Ovary (tissue), 9 donors: ENCODE data around the gene SIRPA. TPM values are rescaled to one million over a fixed set of nuclear protein-coding genes. Genes with fewer than 3 reads are reported as not detected.

Experiments used
- DNase-seq, 5 donors: peaks; one replicate each; pipeline ENCODE4 v3.0.0-alpha.2; 2019 to 2020
- H3K27ac ChIP-seq, 2 donors: fragments of 200-600 bp; one replicate each; pipeline versions ENCODE4 v1.5.1 to v1.8.0; 2019 to 2022
- H3K27me3 ChIP-seq: fragments of 200-600 bp; one replicate; pipeline ENCODE4 v1.8.0; 2022
- H3K36me3 ChIP-seq: fragments of 200-600 bp; sonication (generic); one replicate; pipeline ENCODE4 v1.5.1; 2019
- H3K4me1 ChIP-seq: one replicate; pipeline ENCODE4 v1.8.1; 2013; ENCODE audit warnings: mild to moderate bottlenecking, moderate library complexity; ENCODE audit not compliant: insufficient read depth
- H3K4me3 ChIP-seq: fragments of 200-600 bp; sonication (generic); one replicate; pipeline ENCODE4 v1.5.1; 2017
- H3K9me3 ChIP-seq, 2 donors: fragments of 200-600 bp in 1 of 2; sonication (generic) in 1 of 2; one replicate each; pipeline versions ENCODE4 v1.5.1 to v1.8.1; 2013 to 2019; ENCODE audit warnings: mild to moderate bottlenecking in 1 of 2, moderate library complexity in 1 of 2
- EP300 ChIP-seq: sonication (generic); formaldehyde crosslinking; IDR thresholded peaks from one replicate; pipeline ENCODE4 v1.6.1; 2017; ENCODE audit warnings: antibody characterized with exemption
- POLR2A ChIP-seq: fragments of 450-650 bp; IDR thresholded peaks from one replicate; pipeline ENCODE4 v1.6.1; 2017; ENCODE audit warnings: antibody characterized with exemption, mild to moderate bottlenecking, moderate library complexity
- WGBS, 3 donors: extraction: QIAGEN DNeasy Blood & Tissue Kit in 1 of 3; methylation state at CpG; one replicate each; pipeline versions ENCODE4 v1.1.5 to v1.1.7; 2013 to 2017; 5-methylcytosine and 5-hydroxymethylcytosine counted together
- intact Hi-C, 4 donors: fragments of 100-400 bp; cut with DNase I; formaldehyde crosslinking; loops; one replicate each; pipeline versions ENCODE4 v1.11.0 to v1.15.1; 2022 to 2023
- polyA plus RNA-seq, 2 donors: library from polyadenylated mRNA; stranded (reverse); fragments of 200-250 nt in 1 of 2; fragments of 350-450 nt in 1 of 2; fragmentation: Illumina TruSeq in 1 of 2; extraction: RNeasy Lipid Tissue Mini Kit (QIAGEN cat#74804) in 1 of 2; gene quantifications; one replicate each; pipeline ENCODE4 v1.2.3, GENCODE V29; 2013 to 2014
- total RNA-seq, 7 donors: library from RNA; depleted of rRNA in 2 of 7; stranded (reverse); fragments of >200 nt in 2 of 7; fragmentation: NEBNext Ultra II Directional in 3 of 7; extraction: Animal tissue kit (Norgen Biotek cat#: 25700) in 3 of 7; gene quantifications; one replicate each; pipeline versions ENCODE4 v1.1.0 to v1.2.4, GENCODE V29; 2016 to 2023
- TF ChIP-seq, protein P1 (sequence below), 3 donors: fragments of 450-650 bp in 2 of 3; fragments of 200-600 bp in 1 of 3; IDR thresholded peaks; one replicate each; pipeline versions ENCODE4 v1.5.1 to v1.8.0; 2016 to 2022; ENCODE audit warnings: antibody characterized with exemption in 3 of 3, mild to moderate bottlenecking in 1 of 3
- donor health status: DM: no; HTN: no; CAD: no; lungs with moderate emphysema.
- donor health status: DM: no; HTN: no; CAD: no.
- donor health status: Bipolar disorder and iron deficiency.
- donor health status: DM: yes; HTN: yes; CAD: no.
- donor health status: DM: no; HTN: no; CAD: no.
- donor health status: DM: yes; HTN: yes; CAD: no.

SIRPA gene
- total and polyA plus RNA-seq, 9 donors = 15.7 to 45.6 (median 28.3) TPM

GRCh38 chr20:1879934-1880333 is 15.3 kb upstream of the SIRPA start:
- no peak overlapping the region for H3K4me3 ChIP-seq
- no peaks in the 10 kb centered on the region for H3K9me3 ChIP-seq
- no peaks in the 10 kb centered on the region for H3K27me3 ChIP-seq
- TF ChIP-seq, protein P1, sequence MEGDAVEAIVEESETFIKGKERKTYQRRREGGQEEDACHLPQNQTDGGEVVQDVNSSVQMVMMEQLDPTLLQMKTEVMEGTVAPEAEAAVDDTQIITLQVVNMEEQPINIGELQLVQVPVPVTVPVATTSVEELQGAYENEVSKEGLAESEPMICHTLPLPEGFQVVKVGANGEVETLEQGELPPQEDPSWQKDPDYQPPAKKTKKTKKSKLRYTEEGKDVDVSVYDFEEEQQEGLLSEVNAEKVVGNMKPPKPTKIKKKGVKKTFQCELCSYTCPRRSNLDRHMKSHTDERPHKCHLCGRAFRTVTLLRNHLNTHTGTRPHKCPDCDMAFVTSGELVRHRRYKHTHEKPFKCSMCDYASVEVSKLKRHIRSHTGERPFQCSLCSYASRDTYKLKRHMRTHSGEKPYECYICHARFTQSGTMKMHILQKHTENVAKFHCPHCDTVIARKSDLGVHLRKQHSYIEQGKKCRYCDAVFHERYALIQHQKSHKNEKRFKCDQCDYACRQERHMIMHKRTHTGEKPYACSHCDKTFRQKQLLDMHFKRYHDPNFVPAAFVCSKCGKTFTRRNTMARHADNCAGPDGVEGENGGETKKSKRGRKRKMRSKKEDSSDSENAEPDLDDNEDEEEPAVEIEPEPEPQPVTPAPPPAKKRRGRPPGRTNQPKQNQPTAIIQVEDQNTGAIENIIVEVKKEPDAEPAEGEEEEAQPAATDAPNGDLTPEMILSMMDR (IDR thresholded peaks at IDR 0.05) = no peak
- TF ChIP-seq EP300 (no peak), POLR2A (no peak)
- no peak for DNase-seq
- H3K36me3 ChIP-seq = no peaks in the 10 kb centered on the region
- H3K27ac ChIP-seq = no peak overlapping the region
- intact Hi-C loops = no loop called here
- WGBS, 3 donors = 37 to 39% (median 39%) methylated on average over 4 of the region's 4 CpGs
- peaks cover 3% of the 10 kb centered on the region for H3K4me1 ChIP-seq

GRCh38 chr20:1880529-1881239 is 14.5 kb upstream of the SIRPA start:
- 69 to 74% (median 70%) methylated on average over 6 of the region's 6 CpGs for WGBS, 3 donors

DNA sequence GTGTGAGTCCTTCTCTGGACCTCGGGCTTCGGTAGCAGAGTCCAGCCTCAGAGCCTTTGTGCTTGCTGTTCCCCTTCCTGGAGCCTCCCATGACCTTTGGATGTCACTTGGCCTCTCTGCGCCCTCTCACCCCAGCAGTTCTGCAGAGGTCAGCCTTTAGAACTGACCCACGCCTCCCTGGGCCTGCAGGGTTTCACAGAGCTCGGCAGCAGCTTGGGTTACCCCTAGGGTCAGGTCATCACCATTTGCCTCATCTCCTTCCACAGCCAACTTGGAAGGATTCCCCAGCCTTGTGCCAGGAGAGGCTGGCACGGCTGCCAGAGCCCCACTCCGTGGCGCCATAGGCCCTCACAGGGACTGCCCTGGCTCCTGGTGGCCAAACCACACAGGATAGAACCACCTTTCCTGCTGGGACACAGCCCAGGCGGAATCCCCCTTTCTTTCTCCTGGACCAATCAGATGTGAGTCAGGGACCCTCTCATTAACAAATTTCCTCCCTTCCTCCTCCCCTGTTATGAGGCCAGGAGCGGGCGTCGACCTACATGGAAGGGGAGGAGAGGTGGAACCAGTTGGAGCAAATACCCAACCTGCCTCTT is 13.9 kb upstream of the SIRPA start:
- DNase-seq = no peak
- 29 to 40% (median 33%) methylated on average over 12 of the region's 12 CpGs for WGBS, 3 donors
- H3K9me3 ChIP-seq = no peaks in the 10 kb centered on the region
- H3K4me1 ChIP-seq = peaks cover 3% of the 10 kb centered on the region
- no peak overlapping the region for H3K27ac ChIP-seq
- TF ChIP-seq POLR2A = no peak
- TF ChIP-seq EP300 = no peak
- TF ChIP-seq, protein P1 (IDR thresholded peaks at IDR 0.05) = no peak
- no peaks in the 10 kb centered on the region for H3K36me3 ChIP-seq
- H3K27me3 ChIP-seq = no peaks in the 10 kb centered on the region
- intact Hi-C loops = no loop called here
- H3K4me3 ChIP-seq = no peak overlapping the region

More at GRCh38 chr20:1880529-1881239, 14.5 kb upstream of the SIRPA start:
- intact Hi-C loops = no loop called here
- H3K36me3 ChIP-seq = no peaks in the 10 kb centered on the region
- peaks cover 3% of the 10 kb centered on the region for H3K4me1 ChIP-seq
- no peaks in the 10 kb centered on the region for H3K9me3 ChIP-seq
- no peak overlapping the region for H3K27ac ChIP-seq
- no peaks in the 10 kb centered on the region for H3K27me3 ChIP-seq
- DNase-seq = no peak
- TF ChIP-seq EP300 (no peak), POLR2A (no peak)
- TF ChIP-seq, protein P1 (IDR thresholded peaks at IDR 0.05) = no peak
- no peak overlapping the region for H3K4me3 ChIP-seq

DNA sequence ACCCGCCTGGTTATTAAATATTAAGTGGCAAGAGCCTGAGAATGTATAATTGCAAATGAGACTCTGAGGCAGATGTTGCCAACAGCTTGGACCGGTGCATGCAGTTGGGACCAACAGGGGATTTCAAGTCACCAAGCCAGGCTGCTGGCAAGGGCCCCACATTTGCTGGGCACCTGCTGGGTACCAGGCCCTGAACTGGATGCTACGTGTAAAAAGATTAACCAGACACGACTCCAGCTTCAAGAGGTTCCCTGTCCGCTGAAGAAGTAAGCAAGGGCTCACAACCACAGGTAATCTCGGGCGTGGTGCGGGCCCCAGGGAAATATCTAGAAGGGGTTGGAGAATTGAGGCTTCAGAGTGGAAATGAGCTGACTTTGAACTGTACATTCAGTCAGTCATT is 13.2 kb upstream of the SIRPA start:
- no peaks in the 10 kb centered on the region for H3K27me3 ChIP-seq
- no peaks in the 10 kb centered on the region for H3K36me3 ChIP-seq
- WGBS, 3 donors = 73 to 85% (median 74%) methylated on average over 8 of the region's 8 CpGs
- intact Hi-C loops = no loop called here
- H3K9me3 ChIP-seq = no peaks in the 10 kb centered on the region
- no peak for DNase-seq
- no peak overlapping the region for H3K4me3 ChIP-seq
- TF ChIP-seq, protein P1 (IDR thresholded peaks at IDR 0.05) = no peak
- TF ChIP-seq EP300 (no peak), POLR2A (no peak)
- H3K27ac ChIP-seq = no peak overlapping the region
- H3K4me1 ChIP-seq = peaks cover 3% of the 10 kb centered on the region
